Measurements from ENCODE around the gene ZCCHC17. TPM values are rescaled to one million over a fixed set of nuclear protein-coding genes. Genes with fewer than 3 reads are reported as not detected.

The ZCCHC17 gene
- total RNA-seq, 1 donor from 2014 or later, result 51.3 TPM

DNA sequence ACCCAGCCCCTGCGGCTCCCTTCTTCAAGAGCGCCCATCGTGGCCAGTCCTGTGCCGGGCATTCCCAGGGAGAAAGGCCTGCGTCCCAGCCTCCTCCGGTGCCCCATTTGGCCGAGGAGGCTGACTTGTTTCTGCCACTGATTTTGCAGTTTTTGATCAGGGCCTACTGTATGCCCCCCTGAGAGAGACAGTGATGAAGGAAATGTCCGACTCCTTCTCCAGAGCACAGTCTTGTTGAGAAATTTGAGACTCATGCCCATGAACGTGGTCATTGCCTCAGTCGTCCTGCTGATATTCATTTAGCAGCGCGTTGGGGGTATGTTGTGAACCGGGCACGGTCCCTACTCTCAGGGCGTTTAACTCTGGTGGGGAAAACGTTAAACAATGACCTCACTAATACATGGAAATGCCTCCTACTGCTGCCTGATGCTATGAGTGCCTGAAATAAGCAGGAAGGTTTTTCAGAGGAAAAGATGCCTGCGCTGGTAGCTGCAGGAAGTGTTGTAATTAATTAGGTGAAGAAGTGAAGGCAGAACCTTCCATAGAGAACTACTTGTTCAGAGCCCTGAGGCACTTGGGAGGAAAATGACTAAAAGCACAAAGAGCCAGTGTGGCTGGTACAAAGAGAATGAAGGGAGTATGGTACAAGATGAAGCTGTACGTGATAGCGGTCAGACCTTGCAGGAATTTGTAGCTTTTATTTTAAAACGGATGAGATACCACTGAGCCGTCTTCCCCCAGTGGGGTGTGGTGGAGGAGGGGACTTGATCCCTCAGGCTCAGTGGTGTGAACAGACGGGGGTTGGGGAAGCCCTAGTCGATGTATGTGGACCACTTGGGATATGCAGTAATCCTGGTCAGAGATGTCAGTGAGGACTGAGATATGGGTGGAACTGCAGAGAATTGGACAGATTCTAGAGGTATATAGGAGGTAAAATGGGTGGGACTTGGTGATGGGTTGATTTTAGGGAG, 730 bp downstream of the ZCCHC17 start:
- Histone ChIP-seq H3K79me2 (ENCODE audit: insufficient read depth, low read length) (peaks cover 92% of the 10 kb centered on the region), H3K27ac (ENCODE audit: low read depth, low read length) (peak overlapping the region; percentile 85), H3K9ac (ENCODE audit: low read length) (peak overlapping the region; percentile 95), H3K4me3 (ENCODE audit: insufficient read depth, low read depth, low read length) (peak overlapping the region; percentile 96), H3K4me2 (ENCODE audit: low read length) (peak overlapping the region; percentile 96), H2AFZ (ENCODE audit: low read depth, low read length) (peak overlapping the region; percentile 82), H3K9me3 (ENCODE audit: insufficient read depth, low read depth, low read length) (no peaks in the 10 kb centered on the region), H4K20me1 (ENCODE audit: insufficient read depth, low read length) (peaks cover 36% of the 10 kb centered on the region), H3K27me3 (ENCODE audit: insufficient read depth, low read length) (no peaks in the 10 kb centered on the region), H3K36me3 (ENCODE audit: insufficient read depth, low read length) (peaks cover 5% of the 10 kb centered on the region), H3K4me1 (ENCODE audit: insufficient read depth, low read length) (peaks cover 22% of the 10 kb centered on the region)
- H3K4me3 Mint-ChIP-seq (ENCODE audit: unreplicated experiment), result no peak overlapping the region
- FAIRE-seq (no peak), DNase-seq (ENCODE audit: low read depth) (peak; percentile 23)
- H3K27ac Mint-ChIP-seq (ENCODE audit: unreplicated experiment), result no peak overlapping the region
- no peaks in the 10 kb centered on the region for H3K9me3 Mint-ChIP-seq (ENCODE audit: unreplicated experiment)
- no peak for TF ChIP-seq CTCF (IDR thresholded peaks at IDR 0.05; ENCODE audit: insufficient read depth, low read depth, low read length)
- no peak for TF ChIP-seq EZH2 (IDR thresholded peaks at IDR 0.05; ENCODE audit: insufficient read depth, low read length)
- peaks cover 9% of the 10 kb centered on the region for H3K36me3 Mint-ChIP-seq (ENCODE audit: low read depth, unreplicated experiment)
- no peaks in the 10 kb centered on the region for H3K27me3 Mint-ChIP-seq (ENCODE audit: low read depth, unreplicated experiment)
- peaks cover 18% of the 10 kb centered on the region for H3K4me1 Mint-ChIP-seq (ENCODE audit: low read depth, unreplicated experiment)

DNA sequence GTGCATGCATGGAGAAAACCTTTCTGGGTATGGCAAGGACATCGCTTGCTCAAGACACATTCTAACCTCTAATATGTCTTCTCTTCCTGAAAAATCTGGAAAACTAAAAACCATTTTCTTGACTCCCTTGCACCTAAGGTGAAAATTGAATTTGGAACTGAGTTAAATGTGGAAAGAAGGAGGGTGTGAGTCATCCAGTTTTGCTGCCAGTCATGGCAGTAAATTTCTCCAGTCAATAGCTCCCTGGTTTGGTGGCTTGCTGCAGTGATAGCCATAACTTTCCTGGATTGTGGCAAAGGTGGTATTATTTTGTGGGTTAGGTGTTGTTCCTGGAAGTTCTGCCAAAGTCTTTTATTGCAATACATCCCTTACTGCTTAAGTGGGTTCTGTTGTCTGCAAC, 2.5 kb downstream of the ZCCHC17 start:
- H3K4me2 ChIP-seq (ENCODE audit: low read length), result peak overlapping the region; percentile 8
- Mint-ChIP-seq H3K9me3 (ENCODE audit: unreplicated experiment) (no peaks in the 10 kb centered on the region), H3K27me3 (ENCODE audit: low read depth, unreplicated experiment) (no peaks in the 10 kb centered on the region), H3K4me1 (ENCODE audit: low read depth, unreplicated experiment) (peaks cover 18% of the 10 kb centered on the region), H3K27ac (ENCODE audit: unreplicated experiment) (no peak overlapping the region), H3K4me3 (ENCODE audit: unreplicated experiment) (no peak overlapping the region), H3K36me3 (ENCODE audit: low read depth, unreplicated experiment) (peaks cover 10% of the 10 kb centered on the region)
- no peak overlapping the region for H3K4me3 ChIP-seq (ENCODE audit: insufficient read depth, low read depth, low read length)
- H3K27ac ChIP-seq (ENCODE audit: low read depth, low read length), result no peak overlapping the region
- peaks cover 90% of the 10 kb centered on the region for H3K79me2 ChIP-seq (ENCODE audit: insufficient read depth, low read length)
- no peaks in the 10 kb centered on the region for H3K9me3 ChIP-seq (ENCODE audit: insufficient read depth, low read depth, low read length)
- H2AFZ ChIP-seq (ENCODE audit: low read depth, low read length), result no peak overlapping the region
- no peak overlapping the region for H3K9ac ChIP-seq (ENCODE audit: low read length)
- H3K4me1 ChIP-seq (ENCODE audit: insufficient read depth, low read length), result peaks cover 22% of the 10 kb centered on the region
- DNase-seq (ENCODE audit: low read depth), result peak; percentile 10
- FAIRE-seq, result no peak
- H4K20me1 ChIP-seq (ENCODE audit: insufficient read depth, low read length), result peaks cover 40% of the 10 kb centered on the region
- TF ChIP-seq EZH2 (IDR thresholded peaks at IDR 0.05; ENCODE audit: insufficient read depth, low read length), result no peak
- TF ChIP-seq CTCF (IDR thresholded peaks at IDR 0.05; ENCODE audit: insufficient read depth, low read depth, low read length), result no peak
- H3K27me3 ChIP-seq (ENCODE audit: insufficient read depth, low read length), result no peaks in the 10 kb centered on the region
- H3K36me3 ChIP-seq (ENCODE audit: insufficient read depth, low read length), result no peaks in the 10 kb centered on the region

DNA sequence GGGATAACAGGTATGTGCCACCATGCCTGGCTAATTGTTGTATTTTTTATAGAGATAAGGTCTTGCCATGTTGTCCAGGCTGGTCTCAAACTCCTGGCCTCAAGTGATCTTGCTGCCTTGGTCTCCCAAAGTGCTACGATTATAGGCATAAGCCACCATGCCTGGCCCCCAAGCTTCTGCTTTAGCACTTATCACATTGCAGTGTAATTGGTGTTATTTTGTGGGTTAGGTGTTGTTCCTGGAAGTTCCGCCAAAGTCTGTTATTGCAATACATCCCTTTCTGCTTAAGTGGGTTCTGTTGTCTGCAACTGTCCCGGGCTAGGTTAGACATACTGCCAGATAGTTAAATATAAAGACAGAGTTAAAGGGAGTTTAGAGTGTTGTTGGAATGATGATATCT, 3.4 kb downstream of the ZCCHC17 start:
- Mint-ChIP-seq H3K4me1 (ENCODE audit: low read depth, unreplicated experiment) (peaks cover 18% of the 10 kb centered on the region), H3K4me3 (ENCODE audit: unreplicated experiment) (no peak overlapping the region), H3K9me3 (ENCODE audit: unreplicated experiment) (no peaks in the 10 kb centered on the region), H3K27ac (ENCODE audit: unreplicated experiment) (peak overlapping the region; percentile 36), H3K36me3 (ENCODE audit: low read depth, unreplicated experiment) (peaks cover 7% of the 10 kb centered on the region), H3K27me3 (ENCODE audit: low read depth, unreplicated experiment) (no peaks in the 10 kb centered on the region)
- TF ChIP-seq EZH2 (IDR thresholded peaks at IDR 0.05; ENCODE audit: insufficient read depth, low read length), result no peak
- no peak for TF ChIP-seq CTCF (IDR thresholded peaks at IDR 0.05; ENCODE audit: insufficient read depth, low read depth, low read length)
- Histone ChIP-seq H3K4me3 (ENCODE audit: insufficient read depth, low read depth, low read length) (no peak overlapping the region), H3K36me3 (ENCODE audit: insufficient read depth, low read length) (no peaks in the 10 kb centered on the region), H4K20me1 (ENCODE audit: insufficient read depth, low read length) (peaks cover 35% of the 10 kb centered on the region), H3K27me3 (ENCODE audit: insufficient read depth, low read length) (no peaks in the 10 kb centered on the region), H3K27ac (ENCODE audit: low read depth, low read length) (no peak overlapping the region), H3K9me3 (ENCODE audit: insufficient read depth, low read depth, low read length) (no peaks in the 10 kb centered on the region), H3K4me1 (ENCODE audit: insufficient read depth, low read length) (peaks cover 22% of the 10 kb centered on the region), H2AFZ (ENCODE audit: low read depth, low read length) (no peak overlapping the region), H3K79me2 (ENCODE audit: insufficient read depth, low read length) (peaks cover 88% of the 10 kb centered on the region), H3K4me2 (ENCODE audit: low read length) (peak overlapping the region; percentile 8), H3K9ac (ENCODE audit: low read length) (no peak overlapping the region)
- FAIRE-seq, result no peak
- no peak for DNase-seq (ENCODE audit: low read depth)
